NB4 (cell line): ENCODE measurements around the gene MYO16.

Experiments
- MYC ChIP-seq: IDR thresholded peaks from 2 replicates; pipeline ENCODE4 v1.6.1; 2011; ENCODE audit warnings: low read depth, low read length
- POLR2A ChIP-seq: IDR thresholded peaks from 2 replicates; pipeline ENCODE4 v1.6.1; 2011; ENCODE audit warnings: mild to moderate bottlenecking; ENCODE audit not compliant: insufficient read length; ENCODE audit errors: extremely low read depth
- TF ChIP-seq, protein P1 (sequence below): IDR thresholded peaks from one replicate; pipeline ENCODE4 v1.5.1; 2012; ENCODE audit warnings: low read depth, low read length
- TF ChIP-seq, protein P2 (sequence below): IDR thresholded peaks from 2 replicates; pipeline ENCODE4 v1.6.1; 2011; ENCODE audit warnings: low read depth, low read length

DNA sequence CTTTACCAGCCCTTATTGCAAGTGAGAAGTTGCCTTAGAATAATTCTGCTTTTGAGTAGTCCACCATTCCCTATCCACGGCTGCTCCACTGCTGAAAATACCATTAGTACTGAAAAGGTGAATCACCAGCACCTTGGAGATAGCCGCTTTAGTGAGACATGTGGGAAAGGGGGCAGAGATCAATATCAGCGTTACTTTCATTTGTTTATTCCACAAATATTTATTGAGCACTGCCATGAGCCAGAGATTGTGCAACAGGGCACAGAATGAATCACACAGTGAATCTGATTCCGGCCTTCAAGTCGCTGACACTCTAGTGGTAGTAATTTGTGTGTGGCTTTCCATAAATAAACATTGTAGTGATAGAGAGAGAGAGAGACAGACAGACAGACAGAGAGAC, 31.5 kb upstream of the MYO16 start:
- TF ChIP-seq, protein P1, sequence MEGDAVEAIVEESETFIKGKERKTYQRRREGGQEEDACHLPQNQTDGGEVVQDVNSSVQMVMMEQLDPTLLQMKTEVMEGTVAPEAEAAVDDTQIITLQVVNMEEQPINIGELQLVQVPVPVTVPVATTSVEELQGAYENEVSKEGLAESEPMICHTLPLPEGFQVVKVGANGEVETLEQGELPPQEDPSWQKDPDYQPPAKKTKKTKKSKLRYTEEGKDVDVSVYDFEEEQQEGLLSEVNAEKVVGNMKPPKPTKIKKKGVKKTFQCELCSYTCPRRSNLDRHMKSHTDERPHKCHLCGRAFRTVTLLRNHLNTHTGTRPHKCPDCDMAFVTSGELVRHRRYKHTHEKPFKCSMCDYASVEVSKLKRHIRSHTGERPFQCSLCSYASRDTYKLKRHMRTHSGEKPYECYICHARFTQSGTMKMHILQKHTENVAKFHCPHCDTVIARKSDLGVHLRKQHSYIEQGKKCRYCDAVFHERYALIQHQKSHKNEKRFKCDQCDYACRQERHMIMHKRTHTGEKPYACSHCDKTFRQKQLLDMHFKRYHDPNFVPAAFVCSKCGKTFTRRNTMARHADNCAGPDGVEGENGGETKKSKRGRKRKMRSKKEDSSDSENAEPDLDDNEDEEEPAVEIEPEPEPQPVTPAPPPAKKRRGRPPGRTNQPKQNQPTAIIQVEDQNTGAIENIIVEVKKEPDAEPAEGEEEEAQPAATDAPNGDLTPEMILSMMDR = no peak
- TF ChIP-seq MYC = no peak
- TF ChIP-seq POLR2A = no peak
- TF ChIP-seq, protein P2, sequence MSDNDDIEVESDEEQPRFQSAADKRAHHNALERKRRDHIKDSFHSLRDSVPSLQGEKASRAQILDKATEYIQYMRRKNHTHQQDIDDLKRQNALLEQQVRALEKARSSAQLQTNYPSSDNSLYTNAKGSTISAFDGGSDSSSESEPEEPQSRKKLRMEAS = no peak
